GM23248 (cell line): ENCODE measurements around the gene RAB4A. TPM values are rescaled to one million over a fixed set of nuclear protein-coding genes. Genes with fewer than 3 reads are reported as not detected.

Source experiments
- DNase-seq: peaks from one replicate; pipeline ENCODE4 v3.0.0-alpha.2; 2015
- H2AFZ ChIP-seq: fragments of 200-600 bp; sonication (generic); 2 replicates; pipeline ENCODE4 v1.6.1; 2016; ENCODE audit warnings: antibody characterized with exemption
- H3F3A ChIP-seq: fragments of 200-600 bp; sonication (generic); 2 replicates; pipeline ENCODE4 v1.6.1; 2016; ENCODE audit warnings: mild to moderate bottlenecking, antibody characterized with exemption, mixed run types; ENCODE audit not compliant: insufficient read depth
- H3K27ac ChIP-seq: fragments of 200-600 bp; sonication (generic); 2 replicates; pipeline ENCODE4 v1.5.1; 2016; ENCODE audit warnings: mild to moderate bottlenecking
- H3K27me3 ChIP-seq: fragments of 200-600 bp; sonication (generic); replicated peaks from 2 replicates; pipeline ENCODE4 v1.6.1; 2016; ENCODE audit warnings: mild to moderate bottlenecking; ENCODE audit not compliant: insufficient read depth
- H3K36me3 ChIP-seq: fragments of 200-600 bp; sonication (generic); 2 replicates; pipeline ENCODE4 v1.6.1; 2016; ENCODE audit warnings: low read depth, mild to moderate bottlenecking
- H3K4me1 ChIP-seq: fragments of 200-600 bp; sonication (generic); 2 replicates; pipeline ENCODE4 v1.6.1; 2016; ENCODE audit warnings: mild to moderate bottlenecking; ENCODE audit not compliant: insufficient read depth
- H3K4me2 ChIP-seq: fragments of 200-600 bp; sonication (generic); one replicate; pipeline ENCODE4 v1.6.1; 2016; ENCODE audit warnings: mild to moderate bottlenecking; ENCODE audit not compliant: unreplicated experiment
- H3K4me3 ChIP-seq: fragments of 200-600 bp; sonication (generic); 2 replicates; pipeline ENCODE4 v1.5.1; 2016; ENCODE audit warnings: mild to moderate bottlenecking
- H3K79me2 ChIP-seq: fragments of 200-600 bp; sonication (generic); 2 replicates; pipeline ENCODE4 v1.6.1; 2016; ENCODE audit warnings: mild to moderate bottlenecking; ENCODE audit not compliant: insufficient read depth
- H3K9ac ChIP-seq: fragments of 200-600 bp; sonication (generic); 2 replicates; pipeline ENCODE4 v1.6.1; 2016; ENCODE audit warnings: mild to moderate bottlenecking
- H3K9me2 ChIP-seq: fragments of 200-600 bp; sonication (generic); 2 replicates; pipeline ENCODE4 v1.6.1; 2016; ENCODE audit warnings: mixed run types, mild to moderate bottlenecking, moderate library complexity; ENCODE audit not compliant: insufficient read depth
- H3K9me3 ChIP-seq: fragments of 200-600 bp; sonication (generic); one replicate; pipeline ENCODE4 v1.6.1; 2017; ENCODE audit warnings: low read depth
- H4K20me1 ChIP-seq: fragments of 200-600 bp; sonication (generic); 2 replicates; pipeline ENCODE4 v1.6.0; 2016; ENCODE audit not compliant: insufficient read depth
- EZH2 ChIP-seq: fragments of 200-600 bp; sonication (generic); IDR thresholded peaks from 2 replicates; pipeline ENCODE4 v1.6.1; 2018; ENCODE audit warnings: antibody characterized with exemption, mild to moderate bottlenecking; ENCODE audit not compliant: insufficient read depth, poor library complexity, severe bottlenecking
- EZH2phosphoT487 ChIP-seq: fragments of 200-600 bp; sonication (generic); IDR thresholded peaks from 2 replicates; pipeline ENCODE4 v1.6.1; 2018; ENCODE audit warnings: antibody characterized with exemption, moderate library complexity, mild to moderate bottlenecking, low read depth; ENCODE audit not compliant: insufficient read depth
- WGBS, 2 experiments: methylation state at CpG; one replicate each; pipeline ENCODE4 v1.1.6; 2015 to 2017; ENCODE audit warnings: low lambda C conversion rate in 2 of 2, low coverage in 1 of 2; ENCODE audit errors: missing lambda C conversion rate in 2 of 2; 5-methylcytosine and 5-hydroxymethylcytosine counted together
- in situ Hi-C: fragments of 300-500 bp; cut with MboI; formaldehyde crosslinking; loops from 2 replicates; pipeline ENCODE4 v1.15.0; 2020
- polyA plus RNA-seq: library from polyadenylated mRNA; unstranded; fragments of >200 nt; fragmentation: Nextera tagmentation; extraction: Ambion mirVana; gene quantifications from 2 replicates; pipeline ENCODE4 v1.2.1, GENCODE V29; 2016
- total RNA-seq: library from RNA; depleted of rRNA; stranded (reverse); fragments of >200 nt; shearing (Covaris generic); gene quantifications from 2 replicates; pipeline ENCODE4 v1.2.3, GENCODE V29; 2014

RAB4A gene
- total and polyA plus RNA-seq, 2 experiments from 2014 or later, result 43.4 to 47.2 TPM

GRCh38 chr1:229244091-229244490, 26.8 kb upstream of the RAB4A start:
- H3K4me2 ChIP-seq, result no peak overlapping the region
- no peaks in the 10 kb centered on the region for H3F3A ChIP-seq
- no peak overlapping the region for H3K27ac ChIP-seq
- no peak for TF ChIP-seq EZH2phosphoT487
- no peak for TF ChIP-seq EZH2
- no peaks in the 10 kb centered on the region for H3K36me3 ChIP-seq
- 74 to 77% methylated on average over 3 of the region's 3 CpGs for WGBS, 2 experiments
- no peaks in the 10 kb centered on the region for H3K4me1 ChIP-seq
- no peak overlapping the region for H3K9ac ChIP-seq
- H3K79me2 ChIP-seq, result no peaks in the 10 kb centered on the region
- in situ Hi-C loops, result no loop called here
- H3K27me3 ChIP-seq, result no peaks in the 10 kb centered on the region
- no peaks in the 10 kb centered on the region for H4K20me1 ChIP-seq
- DNase-seq, result no peak
- no peak overlapping the region for H3K4me3 ChIP-seq
- no peaks in the 10 kb centered on the region for H3K9me2 ChIP-seq
- no peak overlapping the region for H2AFZ ChIP-seq
- no peaks in the 10 kb centered on the region for H3K9me3 ChIP-seq

GRCh38 chr1:229247871-229248270, 23.0 kb upstream of the RAB4A start:
- Histone ChIP-seq H3K9ac (no peak overlapping the region), H3K79me2 (no peaks in the 10 kb centered on the region), H3K27me3 (no peaks in the 10 kb centered on the region), H3K4me2 (no peak overlapping the region), H3K9me3 (no peaks in the 10 kb centered on the region), H3K27ac (no peak overlapping the region), H3K9me2 (no peaks in the 10 kb centered on the region), H2AFZ (no peak overlapping the region), H3K4me1 (no peaks in the 10 kb centered on the region), H4K20me1 (no peaks in the 10 kb centered on the region), H3K36me3 (no peaks in the 10 kb centered on the region), H3F3A (no peaks in the 10 kb centered on the region), H3K4me3 (no peak overlapping the region)
- TF ChIP-seq EZH2 (no peak), EZH2phosphoT487 (no peak)
- DNase-seq, result no peak
- 89 to 96% methylated on average over 2 of the region's 2 CpGs for WGBS, 2 experiments
- in situ Hi-C loops, result no loop called here

GRCh38 chr1:229248821-229249817, 21.8 kb upstream of the RAB4A start:
- Histone ChIP-seq H3K4me3 (no peak overlapping the region), H3K9ac (no peak overlapping the region), H3K27me3 (no peaks in the 10 kb centered on the region), H3F3A (no peaks in the 10 kb centered on the region), H3K27ac (no peak overlapping the region), H3K79me2 (no peaks in the 10 kb centered on the region), H3K4me2 (no peak overlapping the region), H4K20me1 (no peaks in the 10 kb centered on the region), H2AFZ (no peak overlapping the region), H3K9me3 (no peaks in the 10 kb centered on the region), H3K4me1 (no peaks in the 10 kb centered on the region), H3K9me2 (no peaks in the 10 kb centered on the region), H3K36me3 (no peaks in the 10 kb centered on the region)
- DNase-seq, result no peak
- no peak for TF ChIP-seq EZH2
- TF ChIP-seq EZH2phosphoT487, result no peak
- WGBS, 2 experiments, result 56 to 58% methylated on average over 10 of the region's 10 CpGs
- in situ Hi-C loops, result no loop called here

GRCh38 chr1:229249854-229250644, 20.9 kb upstream of the RAB4A start:
- Histone ChIP-seq H3K27me3 (0 out of 2 replicates have a peak, but pooled peaks cover 1% of the 10 kb centered on the region), H3K9ac (no peak overlapping the region), H3K4me1 (no peaks in the 10 kb centered on the region), H3K4me2 (no peak overlapping the region), H3K9me2 (no peaks in the 10 kb centered on the region), H2AFZ (no peak overlapping the region), H3K4me3 (no peak overlapping the region), H3F3A (no peaks in the 10 kb centered on the region), H4K20me1 (no peaks in the 10 kb centered on the region), H3K79me2 (no peaks in the 10 kb centered on the region), H3K9me3 (no peaks in the 10 kb centered on the region), H3K27ac (no peak overlapping the region), H3K36me3 (no peaks in the 10 kb centered on the region)
- DNase-seq, result no peak
- 69 to 70% methylated on average over 6 of the region's 6 CpGs for WGBS, 2 experiments
- TF ChIP-seq EZH2phosphoT487 (no peak), EZH2 (no peak)
- in situ Hi-C loops, result loop anchor here (10.0 kb wide), 1 partner anchor 235 kb away; no protein-coding TSS in a partner anchor
